AG08396 (cell line): ENCODE data around the gene ATXN3L.
"Not testable (repeated sequence)": the region's sequence is repeated elsewhere in the genome, so short reads cannot be mapped to it uniquely, and the experiment has no call there.

ENCODE experiments used
- DNase-seq: peaks from one replicate; pipeline ENCODE4 v3.0.0; 2012; ENCODE audit warnings: low spot score, mixed read lengths

The ATXN3L gene

GRCh38 chrX:13305108-13305507 lies 14.7 kb downstream of the ATXN3L start:
- DNase-seq: no peak

- no peak for DNase-seq
These were observed 15.8 kb downstream of the ATXN3L start for GRCh38 chrX:13304052-13304451.

DNA sequence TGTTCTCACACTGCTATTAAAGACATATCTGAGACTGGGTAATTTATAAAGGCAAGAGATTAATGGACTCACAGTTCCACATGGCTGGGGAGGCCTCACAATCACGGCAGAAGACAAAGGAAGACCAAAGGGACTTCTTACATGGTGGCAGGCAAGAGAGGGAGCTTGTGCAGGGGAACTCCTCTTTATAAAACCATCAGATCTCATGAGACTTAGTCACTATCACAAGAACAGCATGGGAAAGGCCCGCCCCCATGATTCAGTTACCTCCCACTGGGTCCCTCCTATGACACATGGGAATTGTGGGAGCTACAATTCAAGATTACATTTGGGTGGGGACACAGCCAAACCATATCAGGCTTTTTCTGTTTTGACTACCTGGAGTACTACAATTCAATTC lies 16.6 kb downstream of the ATXN3L start:
- DNase-seq: not testable (repeated sequence)

GRCh38 chrX:13298836-13299235 lies 21.0 kb downstream of the ATXN3L start:
- no peak for DNase-seq

DNA sequence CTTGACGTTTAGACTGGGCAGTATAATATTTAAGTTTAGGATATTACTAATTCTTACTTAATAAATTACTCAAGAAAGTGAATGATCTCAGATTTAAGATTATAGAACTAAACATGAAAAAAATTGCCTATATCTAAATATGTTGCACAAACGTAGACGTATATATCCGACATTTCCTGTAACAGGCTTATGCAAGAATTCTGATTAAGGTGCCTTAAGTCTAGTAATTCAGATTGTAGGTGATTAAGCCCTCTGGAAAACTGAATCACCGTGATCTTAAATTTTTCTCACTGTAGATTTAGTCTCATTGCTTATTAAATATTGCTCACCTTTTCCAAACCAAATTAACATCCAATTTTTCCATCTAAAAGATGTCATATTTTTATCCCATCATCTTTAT lies 24.0 kb downstream of the ATXN3L start:
- DNase-seq: no peak

GRCh38 chrX:13293700-13294099 lies 26.2 kb downstream of the ATXN3L start:
- DNase-seq: no peak

- DNase-seq: no peak
These were observed 28.8 kb downstream of the ATXN3L start for GRCh38 chrX:13290891-13291614.

DNA sequence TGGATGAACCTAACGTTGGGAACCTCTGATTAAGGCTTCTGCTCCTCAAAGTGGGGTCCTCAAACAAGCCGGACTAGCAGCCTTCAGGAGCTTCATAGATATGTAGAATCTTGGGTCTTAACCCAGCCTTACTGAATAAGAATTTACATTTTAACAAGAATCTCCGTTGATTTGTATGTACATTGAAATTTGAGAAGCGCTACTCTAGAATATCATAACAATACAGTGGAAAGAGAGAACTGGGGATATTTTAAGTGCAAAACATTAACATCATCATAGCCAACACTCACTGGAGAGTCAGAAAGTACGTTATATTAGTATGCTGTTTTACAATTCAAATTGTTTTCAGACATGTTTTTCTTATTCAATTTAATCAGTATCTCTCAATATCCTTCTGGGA lies 31.2 kb downstream of the ATXN3L start:
- DNase-seq: no peak

DNA sequence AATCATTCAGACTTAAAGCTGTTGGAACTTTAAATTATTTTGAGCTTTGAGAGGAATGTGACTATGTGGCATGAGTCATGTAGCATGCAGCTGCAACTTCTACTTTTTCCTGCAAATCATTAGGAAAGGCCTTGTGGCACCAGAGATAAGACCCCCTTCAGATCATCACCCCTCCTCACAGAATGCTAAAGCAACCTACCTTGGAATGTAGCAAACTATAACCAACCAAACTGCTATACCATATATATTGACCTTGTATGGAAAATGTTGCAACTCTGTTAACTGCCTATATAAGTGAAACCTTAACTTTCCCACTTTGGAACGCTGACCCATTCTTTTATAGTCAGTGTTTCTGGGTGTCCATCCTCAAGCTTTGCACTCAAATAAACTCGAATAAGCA lies 32.0 kb downstream of the ATXN3L start:
- DNase-seq: peak; percentile 11

GRCh38 chrX:13285693-13286092 lies 34.2 kb downstream of the ATXN3L start:
- DNase-seq: no peak

DNA sequence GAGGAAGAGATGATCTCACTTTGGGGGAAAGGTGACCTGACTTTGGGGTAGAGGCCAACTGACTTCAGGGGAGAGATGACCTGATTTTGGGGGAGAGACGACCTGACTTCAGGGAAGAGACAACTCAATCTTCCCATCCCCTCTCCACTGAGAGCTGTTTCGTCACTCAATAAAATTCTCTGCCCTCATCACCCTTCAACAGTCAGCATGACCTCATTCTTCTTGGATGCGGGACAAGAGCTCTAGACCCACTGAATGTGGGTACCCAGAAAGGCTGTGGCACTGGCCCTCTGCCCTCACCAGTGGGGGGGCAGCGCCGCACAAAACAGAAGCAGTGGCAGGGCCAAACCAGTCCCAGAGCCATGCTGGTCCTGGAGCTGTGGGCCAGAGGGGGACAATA lies 34.6 kb downstream of the ATXN3L start:
- no peak for DNase-seq

GRCh38 chrX:13284570-13284969 lies 35.3 kb downstream of the ATXN3L start:
- no peak for DNase-seq

GRCh38 chrX:13283950-13284546 lies 35.8 kb downstream of the ATXN3L start:
- DNase-seq: peak; percentile 14

GRCh38 chrX:13283512-13283911 lies 36.3 kb downstream of the ATXN3L start:
- DNase-seq: no peak

GRCh38 chrX:13281289-13281688 lies 38.6 kb downstream of the ATXN3L start:
- no peak for DNase-seq

DNA sequence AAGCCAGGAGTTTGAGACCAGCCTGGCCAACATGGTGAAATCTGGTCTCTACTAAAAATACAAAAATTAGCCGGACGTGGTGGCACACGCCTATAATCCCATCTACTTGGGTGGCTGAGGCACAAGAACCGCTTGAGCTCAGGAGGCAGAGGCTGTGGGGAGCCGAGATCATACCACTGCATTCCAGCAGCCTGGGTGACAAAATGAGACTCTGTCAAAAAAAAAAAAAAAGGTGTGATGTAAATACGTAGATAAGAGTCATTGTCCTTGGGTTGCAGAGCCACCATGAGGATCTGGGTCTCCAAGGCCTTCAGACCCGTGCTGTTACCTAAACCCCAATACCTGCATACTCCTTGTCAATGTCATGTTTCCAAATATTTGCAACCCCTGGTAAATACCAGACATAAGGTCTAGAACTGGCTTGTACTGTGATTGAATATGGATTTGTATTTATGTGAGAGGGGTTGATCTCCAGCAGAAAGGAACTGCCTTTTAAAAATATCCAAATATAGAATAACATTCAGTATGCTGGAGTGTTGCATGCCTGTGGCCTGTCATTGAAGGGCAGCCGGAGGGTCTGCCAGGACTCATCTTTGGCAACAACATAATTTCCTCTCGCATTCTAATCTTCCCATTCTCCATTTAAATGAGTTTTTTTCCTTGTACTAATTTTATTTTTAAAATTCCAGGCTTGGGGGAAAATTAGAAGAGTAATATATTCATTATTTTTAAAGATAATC lies 40.4 kb downstream of the ATXN3L start:
- DNase-seq: no peak

DNA sequence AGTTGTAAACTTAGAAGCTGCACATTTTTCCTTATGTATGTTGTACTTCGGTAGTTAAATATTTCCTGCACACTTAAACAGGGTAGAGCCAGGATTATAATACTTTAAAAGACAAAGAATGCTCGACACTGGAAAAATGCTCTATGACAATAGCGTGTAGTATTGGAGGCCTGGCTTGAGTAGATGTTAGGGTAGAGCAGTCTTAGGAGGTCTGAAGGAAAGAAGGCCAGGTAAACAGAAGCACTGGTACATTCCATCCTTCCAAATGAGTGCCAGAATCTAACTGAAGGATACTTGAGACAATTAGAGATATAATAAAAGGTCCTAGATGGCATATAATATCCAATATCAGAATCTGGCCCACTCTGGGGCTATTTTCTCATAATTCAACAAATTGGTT lies 42.3 kb downstream of the ATXN3L start:
- no peak for DNase-seq

GRCh38 chrX:13276991-13277390 lies 42.9 kb downstream of the ATXN3L start:
- no peak for DNase-seq

DNA sequence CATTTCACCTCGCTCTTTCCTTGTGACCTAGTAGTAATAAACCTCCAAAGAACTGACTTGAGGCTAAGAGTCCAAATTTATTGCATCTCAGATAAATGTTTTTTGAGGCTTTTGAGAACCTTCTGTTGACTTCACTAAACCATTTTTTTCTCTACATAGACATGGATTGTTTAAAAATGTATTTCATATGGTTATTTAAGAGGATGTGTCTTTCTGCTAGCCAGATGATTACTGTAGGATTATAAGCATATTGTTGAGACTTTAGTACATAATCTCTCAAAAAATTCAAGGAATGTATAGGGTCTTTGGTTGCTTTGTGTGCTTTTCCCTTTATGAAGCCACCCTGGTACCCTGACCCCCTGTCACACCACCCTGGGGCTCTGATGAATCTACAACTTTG lies 44.8 kb downstream of the ATXN3L start:
- no peak for DNase-seq

DNA sequence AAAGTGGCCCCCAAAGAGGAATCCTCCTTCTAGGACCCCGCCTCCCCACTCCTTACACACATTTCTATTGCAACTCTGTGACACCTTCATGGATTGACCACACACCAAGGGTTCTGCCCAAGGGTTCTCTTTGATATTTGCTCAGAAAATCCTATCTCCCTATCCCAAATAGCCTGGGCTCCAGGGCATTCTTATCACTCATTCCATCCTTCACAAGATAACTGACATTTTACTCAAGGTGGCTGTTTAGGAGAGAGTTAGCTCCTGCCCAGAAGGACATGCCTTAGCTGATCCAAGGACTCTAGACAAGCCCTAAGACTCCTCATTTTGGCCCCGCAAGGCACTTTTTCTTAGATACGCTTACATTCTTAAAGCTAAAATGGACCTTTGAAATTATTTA lies 47.4 kb downstream of the ATXN3L start:
- no peak for DNase-seq

- DNase-seq: no peak
These were observed 48.3 kb downstream of the ATXN3L start for GRCh38 chrX:13271511-13271910.

- DNase-seq: no peak
These were observed 49.5 kb downstream of the ATXN3L start for GRCh38 chrX:13270360-13270759.

- no peak for DNase-seq
These were observed 51.0 kb downstream of the ATXN3L start for GRCh38 chrX:13268874-13269273.
